Measurements from ENCODE around the gene SORBS1. TPM values are rescaled to one million over a fixed set of nuclear protein-coding genes. Genes with fewer than 3 reads are reported as not detected.

Gene SORBS1
- total RNA-seq, 4 donors from 2014 or later: 21.5 to 65.8 (median 30.1) TPM

DNA sequence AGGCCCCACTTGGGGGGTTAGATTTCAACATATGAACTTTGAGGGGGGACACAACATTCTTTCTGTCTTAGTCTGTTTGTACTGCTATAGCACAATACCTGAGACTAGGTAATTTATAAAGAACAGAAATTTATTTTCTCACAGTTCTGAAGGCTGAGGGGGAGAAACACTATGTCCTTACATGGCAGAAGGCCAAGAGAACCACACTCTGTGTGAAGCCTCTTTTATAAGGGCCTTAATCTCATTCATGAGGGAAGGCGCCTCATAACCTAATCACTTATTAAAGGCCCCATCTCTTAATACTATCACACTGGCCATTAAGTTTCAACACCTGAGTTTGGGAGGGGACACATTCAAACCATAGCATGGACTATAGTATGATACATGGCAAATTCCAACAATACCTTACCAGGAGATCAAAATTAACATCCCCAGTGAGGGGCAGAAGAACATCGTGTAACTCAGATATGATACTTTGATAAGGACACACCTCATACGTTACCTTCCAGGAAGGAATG lies 261.1 kb downstream of the SORBS1 start:
- intact Hi-C loops (cut with DNase I): no loop called here
- Histone ChIP-seq H3K36me3 (no peaks in the 10 kb centered on the region), H3K27ac (no peak overlapping the region), H3K27me3 (no peaks in the 10 kb centered on the region), H3K9me3 (no peaks in the 10 kb centered on the region), H3K4me3 (replicated peaks in 1 of 3) (no peak overlapping the region), H3K4me1 (peaks cover 1 to 13% of the 10 kb centered on the region in 2 donors)
- TF ChIP-seq, protein P1, sequence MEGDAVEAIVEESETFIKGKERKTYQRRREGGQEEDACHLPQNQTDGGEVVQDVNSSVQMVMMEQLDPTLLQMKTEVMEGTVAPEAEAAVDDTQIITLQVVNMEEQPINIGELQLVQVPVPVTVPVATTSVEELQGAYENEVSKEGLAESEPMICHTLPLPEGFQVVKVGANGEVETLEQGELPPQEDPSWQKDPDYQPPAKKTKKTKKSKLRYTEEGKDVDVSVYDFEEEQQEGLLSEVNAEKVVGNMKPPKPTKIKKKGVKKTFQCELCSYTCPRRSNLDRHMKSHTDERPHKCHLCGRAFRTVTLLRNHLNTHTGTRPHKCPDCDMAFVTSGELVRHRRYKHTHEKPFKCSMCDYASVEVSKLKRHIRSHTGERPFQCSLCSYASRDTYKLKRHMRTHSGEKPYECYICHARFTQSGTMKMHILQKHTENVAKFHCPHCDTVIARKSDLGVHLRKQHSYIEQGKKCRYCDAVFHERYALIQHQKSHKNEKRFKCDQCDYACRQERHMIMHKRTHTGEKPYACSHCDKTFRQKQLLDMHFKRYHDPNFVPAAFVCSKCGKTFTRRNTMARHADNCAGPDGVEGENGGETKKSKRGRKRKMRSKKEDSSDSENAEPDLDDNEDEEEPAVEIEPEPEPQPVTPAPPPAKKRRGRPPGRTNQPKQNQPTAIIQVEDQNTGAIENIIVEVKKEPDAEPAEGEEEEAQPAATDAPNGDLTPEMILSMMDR (IDR thresholded peaks at IDR 0.05): no peak
- TF ChIP-seq POLR2A (IDR thresholded peaks at IDR 0.05): no peak
- 91 to 94% methylated on average over 3 of the region's 3 CpGs for WGBS, 2 donors
- DNase-seq: no peak

DNA sequence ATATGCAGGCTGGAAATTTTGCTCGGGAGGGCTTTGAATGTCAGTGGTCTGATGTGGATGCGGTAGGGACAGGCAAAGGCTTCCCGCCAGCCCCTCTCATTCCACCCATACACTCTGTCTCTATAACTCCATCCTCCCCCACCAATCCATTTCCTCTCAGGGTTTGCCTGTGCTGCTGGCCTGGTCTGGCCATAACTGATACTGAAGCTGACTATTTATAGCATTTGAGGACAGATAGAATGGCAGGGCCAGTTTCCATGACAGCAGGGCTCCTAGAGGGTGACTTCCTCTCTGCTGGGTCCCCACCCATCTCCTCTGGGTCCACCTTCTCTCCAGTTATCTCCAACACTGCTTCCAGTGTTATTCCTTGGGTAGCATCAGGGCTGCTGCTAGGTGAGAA lies 263.8 kb downstream of the SORBS1 start:
- WGBS, 2 donors: 82 to 91% methylated on average over 3 of the region's 3 CpGs
- TF ChIP-seq, protein P1 (IDR thresholded peaks at IDR 0.05): no peak
- TF ChIP-seq POLR2A (IDR thresholded peaks at IDR 0.05): no peak
- H3K27ac ChIP-seq: no peak overlapping the region
- H3K9me3 ChIP-seq: no peaks in the 10 kb centered on the region
- H3K4me3 ChIP-seq (replicated peaks in 1 of 3): no peak overlapping the region
- no peaks in the 10 kb centered on the region for H3K27me3 ChIP-seq
- H3K36me3 ChIP-seq: no peaks in the 10 kb centered on the region
- H3K4me1 ChIP-seq: peaks cover 6 to 16% of the 10 kb centered on the region in 2 donors
- no peak for DNase-seq
- intact Hi-C loops (cut with DNase I): no loop called here

DNA sequence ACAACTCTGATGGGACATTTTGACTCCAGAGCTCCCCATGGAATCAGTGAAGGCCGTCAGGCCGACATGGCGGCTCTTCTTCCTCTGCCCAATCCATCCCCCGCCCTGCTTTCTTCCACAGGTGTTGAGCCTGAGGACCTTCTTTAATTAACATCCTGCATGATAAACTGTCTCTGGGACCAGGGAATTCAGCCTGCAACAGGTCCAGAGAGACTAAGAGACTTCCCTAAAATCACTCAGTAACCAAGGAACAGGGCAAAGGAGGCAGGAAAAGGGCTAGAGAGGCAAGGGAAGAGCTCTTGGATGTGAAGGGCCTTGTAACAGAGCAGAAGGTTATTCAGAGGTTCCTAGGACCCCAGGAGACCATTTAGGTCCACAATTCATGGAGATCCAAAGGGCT lies 264.4 kb downstream of the SORBS1 start:
- Histone ChIP-seq H3K4me3 (replicated peaks in 1 of 3) (no peak overlapping the region), H3K36me3 (no peaks in the 10 kb centered on the region), H3K27ac (no peak overlapping the region), H3K9me3 (no peaks in the 10 kb centered on the region), H3K4me1 (peaks cover 6 to 16% of the 10 kb centered on the region in 2 donors), H3K27me3 (no peaks in the 10 kb centered on the region)
- intact Hi-C loops (cut with DNase I): no loop called here
- WGBS, 2 donors: 100% methylated on average over 4 of the region's 4 CpGs
- DNase-seq: no peak
- no peak for TF ChIP-seq POLR2A (IDR thresholded peaks at IDR 0.05)
- TF ChIP-seq, protein P1 (IDR thresholded peaks at IDR 0.05): no peak

DNA sequence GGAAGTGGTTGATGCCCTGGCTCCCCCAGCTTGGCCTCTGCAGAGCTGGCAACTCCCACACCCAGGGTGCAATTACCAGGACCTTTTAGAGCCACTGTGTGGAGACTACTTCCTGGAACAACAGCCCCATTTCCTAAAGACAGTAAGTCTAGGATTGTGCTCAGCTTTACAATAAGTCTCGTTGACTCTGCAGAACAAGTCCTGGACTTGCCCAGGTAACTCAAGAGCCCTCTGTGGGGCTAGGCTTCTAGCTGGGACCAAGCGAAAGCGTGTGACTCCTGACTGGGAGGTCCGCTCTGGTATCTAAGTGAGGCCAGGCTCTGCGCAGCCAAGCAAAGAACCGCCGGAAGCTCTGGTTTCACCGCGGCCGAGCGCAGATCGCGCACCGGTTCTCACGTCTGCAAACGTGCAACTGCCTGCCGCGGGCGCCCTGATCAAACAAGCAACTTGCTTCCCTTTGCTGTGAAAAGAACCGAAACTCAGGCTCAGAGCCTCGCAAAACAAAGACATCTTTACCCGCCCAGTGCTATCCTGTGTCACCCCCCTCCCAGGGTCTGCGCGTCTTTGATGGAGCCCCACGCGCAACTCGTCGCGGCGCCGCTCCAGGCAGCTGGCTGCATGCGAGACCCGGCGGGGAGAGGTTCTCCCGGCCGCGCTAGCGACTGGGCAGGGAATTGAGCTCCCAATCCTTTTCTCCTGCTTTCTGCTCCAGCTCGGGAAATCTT lies 266.0 kb downstream of the SORBS1 start:
- TF ChIP-seq, protein P1 (IDR thresholded peaks at IDR 0.05): no peak
- TF ChIP-seq POLR2A (IDR thresholded peaks at IDR 0.05): peak; percentile 19 to 68
- intact Hi-C loops (cut with DNase I): no loop called here
- DNase-seq: peak; percentile 74 to 83

DNA sequence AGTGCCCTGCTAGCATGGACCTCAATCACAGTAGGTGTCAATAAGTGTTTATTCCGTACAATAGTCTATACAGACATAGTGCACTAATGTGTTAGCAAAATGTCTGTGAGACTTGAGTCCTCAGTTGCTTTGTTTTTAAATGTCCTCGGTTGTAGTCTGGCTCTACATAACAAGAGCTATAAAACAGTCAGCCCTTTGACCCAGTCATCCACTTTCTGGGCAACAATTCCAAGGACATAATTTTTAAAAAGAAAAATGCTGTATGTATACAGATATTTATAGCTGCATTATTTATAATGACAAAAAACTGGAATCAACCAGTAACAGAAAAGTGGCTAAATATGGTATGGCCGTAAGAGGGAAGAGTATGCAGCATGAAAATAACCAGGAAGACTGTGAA lies 267.5 kb downstream of the SORBS1 start:
- H3K27me3 ChIP-seq: no peaks in the 10 kb centered on the region
- no peak overlapping the region for H3K27ac ChIP-seq
- H3K36me3 ChIP-seq: no peaks in the 10 kb centered on the region
- TF ChIP-seq, protein P1 (IDR thresholded peaks at IDR 0.05): no peak
- DNase-seq: no peak
- H3K4me3 ChIP-seq (replicated peaks in 1 of 3): no peak overlapping the region
- intact Hi-C loops (cut with DNase I): no loop called here
- peaks cover 22 to 26% of the 10 kb centered on the region in 2 donors for H3K4me1 ChIP-seq
- 91 to 96% methylated on average over 3 of the region's 3 CpGs for WGBS, 2 donors
- H3K9me3 ChIP-seq: no peaks in the 10 kb centered on the region

More for the DNA sequence above, 266.0 kb downstream of the SORBS1 start:
- H3K4me1 ChIP-seq: peaks cover 10 to 20% of the 10 kb centered on the region in 2 donors
- peak overlapping the region in 1 of 3 donors; percentile 25 for H3K4me3 ChIP-seq (replicated peaks in 1 of 3)
- no peaks in the 10 kb centered on the region for H3K27me3 ChIP-seq
- H3K9me3 ChIP-seq: no peaks in the 10 kb centered on the region
- WGBS, 2 donors: 2 to 4% methylated on average over 23 to 35 of the region's 39 CpGs
- no peaks in the 10 kb centered on the region for H3K36me3 ChIP-seq
- H3K27ac ChIP-seq: peak overlapping the region; percentile 45 to 77 (median 57)
